ENCODE measurements around the gene RASSF1.

RASSF1 gene

GRCh38 chr3:50297896-50298725, 42.5 kb downstream of the RASSF1 start:
- peak overlapping the region; percentile 83 for H3K27ac ChIP-seq
- TF ChIP-seq ZFX (IDR thresholded peaks at IDR 0.05), result no peak
- TF ChIP-seq CTCF (conservative IDR thresholded peaks at IDR 0.05), result no peak; the same call in 1 of the 2 replicates

DNA sequence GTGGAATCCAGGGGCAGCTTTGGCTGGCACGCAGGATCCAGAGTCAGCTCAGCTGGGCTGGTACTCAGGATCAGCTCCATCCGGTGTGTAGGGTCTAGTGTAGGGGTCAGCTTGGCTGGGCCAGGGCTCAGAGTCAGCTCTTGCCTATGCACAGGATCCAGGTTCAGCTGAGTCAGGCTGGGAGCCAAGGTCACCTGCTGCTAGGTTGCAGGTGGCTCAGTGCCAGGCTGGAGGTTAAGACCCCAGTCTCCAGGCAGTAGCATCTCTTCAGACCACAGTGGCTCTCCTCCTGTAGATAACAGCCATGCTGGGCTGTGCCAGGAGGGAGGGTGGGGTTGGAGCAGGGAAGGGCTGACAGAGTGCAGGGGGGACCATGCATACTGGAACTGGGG, 43.3 kb downstream of the RASSF1 start:
- TF ChIP-seq ZFX (IDR thresholded peaks at IDR 0.05) (no peak), CTCF (conservative IDR thresholded peaks at IDR 0.05) (no peak)
- H3K27ac ChIP-seq, result no peak overlapping the region

DNA sequence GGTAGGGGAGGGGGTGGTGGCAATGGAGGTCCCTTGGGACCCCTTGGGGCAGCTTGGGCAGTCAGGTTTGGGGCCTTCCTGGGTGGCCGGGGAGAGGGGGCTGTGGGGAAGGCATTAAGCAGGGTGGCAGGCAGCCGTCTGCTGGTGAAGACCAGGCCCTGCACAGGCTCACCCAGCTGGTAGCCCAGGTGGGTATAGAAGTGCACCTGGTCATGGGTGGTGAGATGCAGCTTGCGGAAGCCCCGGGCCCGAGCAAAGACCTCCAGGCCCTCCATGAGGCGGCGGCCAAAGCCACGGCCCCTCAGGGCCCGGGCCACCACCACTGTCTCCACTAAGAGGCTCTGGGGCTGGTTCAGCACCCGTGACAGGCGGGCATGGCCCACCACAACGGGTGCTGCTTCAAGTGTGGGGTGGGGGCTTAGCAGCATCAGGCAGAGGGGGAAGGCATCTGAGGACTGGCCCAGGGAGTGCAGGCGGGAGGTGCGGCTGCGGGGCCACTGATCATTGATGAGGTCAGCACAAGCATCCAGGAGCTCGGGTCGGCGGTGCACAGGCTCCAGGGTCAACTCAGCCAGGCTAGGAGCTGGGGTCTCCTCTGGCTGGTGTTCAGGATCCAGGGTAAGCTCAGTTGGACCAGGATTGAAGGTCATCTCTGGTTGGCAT, 43.8 kb downstream of the RASSF1 start:
- H3K27ac ChIP-seq, result no peak overlapping the region
- no peak for TF ChIP-seq ZFX (IDR thresholded peaks at IDR 0.05)
- no peak for TF ChIP-seq CTCF (conservative IDR thresholded peaks at IDR 0.05)

GRCh38 chr3:50295553-50296431, 44.8 kb downstream of the RASSF1 start:
- no peak for TF ChIP-seq CTCF (conservative IDR thresholded peaks at IDR 0.05)
- no peak for TF ChIP-seq ZFX (IDR thresholded peaks at IDR 0.05)
- no peak overlapping the region for H3K27ac ChIP-seq

DNA sequence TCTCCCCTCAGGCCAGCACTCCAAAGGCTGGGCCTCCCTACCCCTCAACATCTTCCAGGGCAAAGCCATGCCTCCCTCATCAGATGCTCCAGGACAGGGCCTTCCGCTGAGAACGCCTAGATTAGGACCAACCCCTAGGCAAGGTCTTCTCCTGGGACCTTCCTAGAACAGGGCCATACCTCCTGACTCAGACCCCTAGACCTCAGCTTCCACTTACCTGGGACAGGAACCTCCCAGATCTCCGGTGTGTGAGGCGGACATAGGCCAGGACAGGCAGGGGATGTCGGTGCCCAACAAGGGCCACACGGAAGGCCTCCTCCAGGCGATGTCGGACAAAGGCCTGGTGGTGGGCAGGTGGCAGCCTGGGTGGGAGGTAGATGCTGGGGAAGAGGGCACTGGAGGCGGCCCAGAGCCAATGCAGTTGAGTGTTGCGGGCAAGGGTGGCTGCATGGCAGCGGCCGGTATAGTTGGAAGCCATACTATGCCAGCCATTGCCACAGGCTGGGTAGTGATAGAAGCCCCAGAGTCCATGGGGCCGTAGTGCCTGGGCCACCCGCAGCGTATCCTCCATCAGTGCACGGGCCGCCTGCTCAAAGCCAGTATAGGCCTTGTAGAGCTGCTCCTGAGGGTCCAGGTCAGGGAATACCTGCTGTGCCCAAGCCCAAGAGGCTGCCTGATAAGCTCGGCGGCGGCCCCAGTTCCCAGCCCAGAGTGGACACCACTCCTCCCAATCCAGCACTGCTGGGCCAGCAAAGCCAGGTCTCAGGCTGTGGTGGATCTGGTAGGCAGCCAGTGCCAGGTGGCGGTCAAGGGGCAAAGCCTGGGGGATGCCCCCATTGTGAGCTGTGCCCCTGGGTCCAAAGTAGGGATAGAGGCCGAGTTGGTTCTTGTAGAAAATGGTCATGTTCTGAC, 45.9 kb downstream of the RASSF1 start:
- no peak overlapping the region for H3K27ac ChIP-seq
- no peak for TF ChIP-seq ZFX (IDR thresholded peaks at IDR 0.05)
- no peak for TF ChIP-seq CTCF (conservative IDR thresholded peaks at IDR 0.05)

DNA sequence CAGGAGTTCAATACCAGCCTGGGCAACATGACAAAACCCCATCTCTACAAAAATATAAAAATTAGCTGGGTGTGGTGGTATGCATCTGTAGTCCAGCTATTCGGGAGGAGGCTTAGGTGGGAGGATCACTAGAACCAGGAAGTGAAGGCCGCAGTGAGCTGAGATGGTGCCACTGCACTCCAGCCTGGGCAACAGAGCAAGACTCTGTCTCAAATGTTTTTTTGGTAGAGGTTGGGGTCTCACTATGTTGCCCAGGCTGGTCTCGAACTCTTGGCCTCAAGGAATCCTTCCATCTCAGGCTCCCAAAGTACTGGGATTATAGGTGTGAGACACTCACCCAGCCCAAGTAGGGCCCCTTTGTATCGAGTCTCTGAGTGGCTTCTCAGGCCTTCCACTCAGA, 46.5 kb downstream of the RASSF1 start:
- TF ChIP-seq ZFX (IDR thresholded peaks at IDR 0.05), result no peak
- no peak for TF ChIP-seq CTCF (conservative IDR thresholded peaks at IDR 0.05)
- no peak overlapping the region for H3K27ac ChIP-seq
